Panc1 (cell line): Measurements from ENCODE around the gene SLFN11. TPM values are rescaled to one million over a fixed set of nuclear protein-coding genes. Genes with fewer than 3 reads are reported as not detected.

Experiments
- ATAC-seq: fragments of 200-7000 bp; cut with Tn5 transposase; 2 replicates; pipeline ENCODE4 v1.9.1; 2020; ENCODE audit warnings: mild to moderate bottlenecking, moderate library complexity
- BruUV-seq: library from RNA; stranded (reverse); fragments of 400-500 nt; replicated peaks from 2 replicates; lab custom pipeline; 2021; lab: Mats Ljungman, UMichigan
- CTCF ChIA-PET: fragments of 300-600 bp; sonication (Branson Sonifier 250); formaldehyde crosslinking; loops from one replicate; lab custom pipeline; 2022; ENCODE audit warnings: antibody characterized with exemption; lab: Charles Lee
- POLR2A ChIA-PET: fragments of 300-600 bp; sonication (Branson Sonifier 250); formaldehyde crosslinking; loops from one replicate; lab custom pipeline; 2022; ENCODE audit warnings: antibody characterized with exemption; lab: Charles Lee
- DNase-seq: peaks from one replicate; pipeline ENCODE4 v3.0.0-alpha.2; 2010; ENCODE audit warnings: low read depth, low spot score
- H3K27ac ChIP-seq: 2 replicates; pipeline ENCODE4 v1.5.1; 2011; ENCODE audit warnings: mild to moderate bottlenecking, low read length, inconsistent platforms
- H3K27me3 ChIP-seq: fragments of 200-500 bp; sonication (Bioruptor generic); 2 replicates; pipeline ENCODE4 v1.6.0; 2014; ENCODE audit warnings: low read length, inconsistent platforms; ENCODE audit not compliant: control insufficient read depth, insufficient read depth
- H3K36me3 ChIP-seq: fragments of 200-500 bp; sonication (Bioruptor generic); 2 replicates; pipeline ENCODE4 v1.5.1; 2014; ENCODE audit warnings: inconsistent platforms, mild to moderate bottlenecking, low read length, moderate library complexity; ENCODE audit not compliant: control insufficient read depth, insufficient read depth
- H3K4me1 ChIP-seq: 2 replicates; pipeline ENCODE4 v1.5.1; 2011; ENCODE audit warnings: inconsistent platforms, mild to moderate bottlenecking, low read length, moderate library complexity; ENCODE audit not compliant: control insufficient read depth, insufficient read depth
- H3K4me3 ChIP-seq, 2 experiments: 2 replicates each; pipeline ENCODE4 v1.5.1; 2011 to 2012; ENCODE audit warnings: low read depth in 2 of 2, low read length in 2 of 2, mild to moderate bottlenecking in 2 of 2, inconsistent platforms in 1 of 2, moderate library complexity in 1 of 2
- H3K9me3 ChIP-seq: fragments of 200-500 bp; sonication (Bioruptor generic); 2 replicates; pipeline ENCODE4 v1.5.1; 2014; ENCODE audit warnings: low read depth, mild to moderate bottlenecking, inconsistent platforms, low read length, moderate library complexity; ENCODE audit not compliant: control insufficient read depth, insufficient read depth
- CTCF ChIP-seq: fragments of 450-650 bp; IDR thresholded peaks from 2 replicates; pipeline ENCODE4 v1.5.1; 2017; ENCODE audit warnings: mild to moderate bottlenecking
- POLR2AphosphoS5 ChIP-seq: IDR thresholded peaks from 2 replicates; pipeline ENCODE4 v1.6.1; 2012; ENCODE audit warnings: mild to moderate bottlenecking, low read depth, low read length, moderate library complexity
- REST ChIP-seq, 2 experiments: IDR thresholded peaks; 2 replicates each; pipeline ENCODE4 v1.6.1; 2011 to 2012; ENCODE audit warnings: low read depth in 2 of 2, control low read depth in 1 of 2, low read length in 1 of 2, mild to moderate bottlenecking in 1 of 2, moderate library complexity in 1 of 2; ENCODE audit not compliant: insufficient read depth in 1 of 2
- SIN3A ChIP-seq: IDR thresholded peaks from 2 replicates; pipeline ENCODE4 v1.6.1; 2012; ENCODE audit warnings: low read depth, mild to moderate bottlenecking, low read length, moderate library complexity, borderline replicate concordance; ENCODE audit not compliant: insufficient read depth
- TCF7L2 ChIP-seq: IDR thresholded peaks from 2 replicates; pipeline ENCODE4 v1.6.1; 2011; ENCODE audit warnings: mild to moderate bottlenecking, low read depth, low read length, inconsistent platforms
- in situ Hi-C: cut with HindIII; loops from 2 replicates; pipeline ENCODE4 v1.10.0; 2016; ENCODE audit warnings: low sequenced_read_pairs, low pct_unique_long_range_greater_than_20kb
- intact Hi-C: fragments of 100-400 bp; cut with micrococcal nuclease; formaldehyde crosslinking; loops from one replicate; pipeline ENCODE4 v1.10.0; 2022; ENCODE audit not compliant: unreplicated experiment
- total RNA-seq: library from RNA; stranded (reverse); gene quantifications from one replicate; pipeline ENCODE4 v1.2.1, GENCODE V29; 2021; ENCODE audit not compliant: unreplicated experiment

Gene SLFN11
- total RNA-seq, 1 experiment from 2014 or later = 45.0 TPM

GRCh38 chr17:35377068-35377467, 3.6 kb upstream of the SLFN11 start:
- CTCF ChIA-PET = no interaction called here
- POLR2A ChIA-PET = no interaction called here
- peak overlapping the region; percentile 40; the same call in 1 of the 2 replicates for H3K27ac ChIP-seq
- no peak for TF ChIP-seq TCF7L2
- no peak for TF ChIP-seq SIN3A
- no peak for TF ChIP-seq POLR2AphosphoS5
- no peak for TF ChIP-seq REST (IDR thresholded peaks at IDR 0.05; ENCODE audit: insufficient read depth in 1 of 2, low read depth in 2 of 2, low read length in 1 of 2)
- no peak for TF ChIP-seq CTCF
- H3K27me3 ChIP-seq = no peaks in the 10 kb centered on the region
- peaks cover 4% of the 10 kb centered on the region for H3K4me1 ChIP-seq
- BruUV-seq = no TSS peak
- in situ Hi-C loops = no loop called here
- ATAC-seq = no peak
- H3K4me3 ChIP-seq = no peak overlapping the region
- H3K36me3 ChIP-seq = no peaks in the 10 kb centered on the region
- no peaks in the 10 kb centered on the region for H3K9me3 ChIP-seq
- no peak for DNase-seq
- intact Hi-C loops = no loop called here

GRCh38 chr17:35376245-35376644, 2.8 kb upstream of the SLFN11 start:
- no peak overlapping the region for H3K4me3 ChIP-seq
- no peaks in the 10 kb centered on the region for H3K36me3 ChIP-seq
- ATAC-seq (no peak), DNase-seq (no peak)
- H3K9me3 ChIP-seq = no peaks in the 10 kb centered on the region
- in situ Hi-C loops = no loop called here
- BruUV-seq = no TSS peak
- no peaks in the 10 kb centered on the region for H3K27me3 ChIP-seq
- TF ChIP-seq TCF7L2 (no peak), REST (IDR thresholded peaks at IDR 0.05; ENCODE audit: insufficient read depth in 1 of 2, low read depth in 2 of 2, low read length in 1 of 2) (no peak), POLR2AphosphoS5 (no peak), SIN3A (no peak), CTCF (no peak)
- ChIA-PET CTCF (interaction anchor here (0.6 kb wide), 1 partner anchor 352 kb away, joined by 4 read pairs; no protein-coding TSS in a partner anchor), POLR2A (interaction anchor here (0.5 kb wide), 1 partner anchor 236 kb away, joined by 4 read pairs; no protein-coding TSS in a partner anchor)
- peak overlapping the region; percentile 60; the same call in 1 of the 2 replicates for H3K27ac ChIP-seq
- intact Hi-C loops = no loop called here
- peaks cover 4% of the 10 kb centered on the region for H3K4me1 ChIP-seq
